Hematopoietic multipotent progenitor cell treated with erythropoietin and hydrocortisone succinate and interleukin-3 and kit ligand, for 17 days (in vitro differentiated cells): Measurements from ENCODE around the gene CKAP2.
"Not testable (repeated sequence)": the region's sequence is repeated elsewhere in the genome, so short reads cannot be mapped to it uniquely, and the experiment has no call there.

Experiments used
- DNase-seq: peaks from one replicate; pipeline ENCODE4 v3.0.0-alpha.2; 2015; ENCODE audit warnings: low spot score

CKAP2 gene

GRCh38 chr13:52454820-52455676 is at the start of gene CKAP2:
Gene CKAP2 (plus strand): TSS chr13:52455478. CDS start chr13:52455557, 79 bp downstream.
- peak; percentile 96 for DNase-seq

GRCh38 chr13:52405767-52406494 is 49.3 kb upstream of the CKAP2 start, which contains the start of gene THSD1:
Gene THSD1 (minus strand): TSS chr13:52406172. CDS start chr13:52402600, 3,572 bp downstream.
- DNase-seq, result no peak

- no peak for DNase-seq
Measured at GRCh38 chr13:52406629-52407028, 48.6 kb upstream of the CKAP2 start.

GRCh38 chr13:52407436-52407835 is 47.8 kb upstream of the CKAP2 start:
- not testable (repeated sequence) for DNase-seq

- not testable (repeated sequence) for DNase-seq
Measured at GRCh38 chr13:52408071-52408658, 47.1 kb upstream of the CKAP2 start.

- DNase-seq, result no peak
Measured at GRCh38 chr13:52411629-52412028, 43.6 kb upstream of the CKAP2 start.

GRCh38 chr13:52412128-52412527 is 43.1 kb upstream of the CKAP2 start:
- DNase-seq, result no peak

GRCh38 chr13:52414051-52414450 is 41.2 kb upstream of the CKAP2 start:
- DNase-seq, result no peak

GRCh38 chr13:52414963-52415362 is 40.3 kb upstream of the CKAP2 start:
- no peak for DNase-seq

- DNase-seq, result no peak
Measured at GRCh38 chr13:52419080-52419479, 36.2 kb upstream of the CKAP2 start.

- DNase-seq, result no peak
Measured at GRCh38 chr13:52421216-52421615, 34.1 kb upstream of the CKAP2 start.

- no peak for DNase-seq
Measured at GRCh38 chr13:52428295-52428694, 27.0 kb upstream of the CKAP2 start.

GRCh38 chr13:52432456-52432855 is 22.8 kb upstream of the CKAP2 start:
- DNase-seq, result no peak

- DNase-seq, result no peak
Measured at GRCh38 chr13:52446265-52446664, 9.0 kb upstream of the CKAP2 start.

GRCh38 chr13:52447354-52447753 is 7.9 kb upstream of the CKAP2 start:
- DNase-seq, result no peak

GRCh38 chr13:52447815-52448552 is 7.3 kb upstream of the CKAP2 start:
- DNase-seq, result no peak

GRCh38 chr13:52449331-52450011 is 5.8 kb upstream of the CKAP2 start:
- DNase-seq, result no peak

GRCh38 chr13:52450012-52450792 is 5.1 kb upstream of the CKAP2 start, which contains the start of gene VPS36:
Gene VPS36 (minus strand): TSS chr13:52450634. CDS start chr13:52450594, 40 bp downstream.
- peak; percentile 99 for DNase-seq

- DNase-seq, result no peak
Measured at GRCh38 chr13:52450793-52451116, 4.5 kb upstream of the CKAP2 start.

- DNase-seq, result no peak
Measured at GRCh38 chr13:52451135-52451804, 4.0 kb upstream of the CKAP2 start.
